HG03196 (cell line): ENCODE results near the gene NLRC5.

ENCODE experiments used
- ATAC-seq: cut with Tn5 transposase; IDR thresholded peaks from one replicate; pipeline ENCODE4 v1.9.1; 2021; ENCODE audit not compliant: unreplicated experiment

NLRC5 gene

DNA sequence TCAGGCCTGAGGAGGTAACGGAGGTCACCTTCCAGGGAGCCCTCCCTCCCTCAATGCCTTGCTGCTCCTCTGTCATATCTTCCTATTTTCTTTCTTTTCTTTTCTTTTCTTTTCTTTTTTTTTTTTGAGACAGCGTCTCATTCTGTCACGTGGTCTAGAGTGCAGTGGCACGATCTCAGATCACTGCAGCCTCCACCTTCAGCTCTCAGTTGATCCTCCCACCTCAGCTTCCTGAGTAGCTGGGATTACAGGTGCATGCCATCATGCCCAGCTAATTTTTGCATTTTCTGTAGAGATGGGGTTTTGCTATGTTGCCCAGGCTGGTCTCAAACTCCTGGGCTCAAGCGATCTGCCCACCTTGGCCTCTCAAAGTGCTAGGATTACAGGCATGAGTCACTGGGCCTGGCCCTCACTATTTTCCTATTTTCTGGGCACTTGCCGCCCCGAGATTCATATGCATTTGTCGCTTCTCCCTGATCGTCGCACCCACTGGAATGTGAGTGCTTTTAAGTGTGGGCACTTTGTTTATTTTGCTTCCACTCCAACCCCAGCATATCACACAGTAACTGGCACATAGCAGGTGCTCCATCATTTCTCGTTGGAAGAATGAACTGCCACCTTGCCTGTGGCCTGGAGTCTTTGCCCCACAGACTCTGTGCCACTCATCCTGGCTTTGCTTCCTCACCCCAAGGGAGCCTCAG, 134.8 kb downstream of the NLRC5 start:
- ATAC-seq: no peak

DNA sequence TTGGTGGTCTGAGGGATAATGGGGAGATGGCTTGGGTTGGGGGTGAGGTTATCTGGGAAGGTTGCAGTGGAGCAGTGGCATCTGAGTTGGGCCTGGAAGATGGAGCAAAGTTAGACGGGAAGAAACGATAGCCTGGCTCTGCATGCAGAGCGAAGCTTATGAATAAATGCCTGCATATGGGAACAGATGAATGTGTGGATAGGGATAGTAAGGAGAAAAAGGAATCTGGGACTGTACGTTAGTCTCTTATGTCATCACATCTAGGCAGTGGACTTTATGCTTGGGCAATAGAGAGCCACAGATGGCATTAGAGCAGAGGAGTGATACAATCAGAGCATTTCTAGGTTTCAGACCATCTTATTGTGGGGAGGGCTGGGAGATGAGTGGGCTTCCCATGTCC, 136.0 kb downstream of the NLRC5 start:
- ATAC-seq: no peak

DNA sequence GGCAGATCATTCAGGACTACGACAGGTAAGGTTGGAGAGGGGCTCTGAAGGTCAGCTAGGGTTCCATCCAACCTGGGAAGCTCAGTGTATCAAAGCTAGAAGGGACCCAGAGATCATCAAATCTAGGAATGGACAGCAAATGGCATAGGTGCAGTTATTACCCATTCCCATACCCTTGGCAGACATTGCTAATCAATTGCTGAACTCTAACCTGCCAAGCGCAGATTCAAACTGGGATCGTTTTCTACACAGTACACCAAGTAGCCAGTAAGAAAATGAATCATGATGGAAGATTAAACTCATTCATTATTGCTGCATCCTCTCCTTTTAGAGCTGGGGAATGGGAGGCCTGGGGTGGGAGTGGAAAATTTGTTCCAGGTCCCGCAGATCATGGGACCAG, 136.6 kb downstream of the NLRC5 start:
- no peak for ATAC-seq

DNA sequence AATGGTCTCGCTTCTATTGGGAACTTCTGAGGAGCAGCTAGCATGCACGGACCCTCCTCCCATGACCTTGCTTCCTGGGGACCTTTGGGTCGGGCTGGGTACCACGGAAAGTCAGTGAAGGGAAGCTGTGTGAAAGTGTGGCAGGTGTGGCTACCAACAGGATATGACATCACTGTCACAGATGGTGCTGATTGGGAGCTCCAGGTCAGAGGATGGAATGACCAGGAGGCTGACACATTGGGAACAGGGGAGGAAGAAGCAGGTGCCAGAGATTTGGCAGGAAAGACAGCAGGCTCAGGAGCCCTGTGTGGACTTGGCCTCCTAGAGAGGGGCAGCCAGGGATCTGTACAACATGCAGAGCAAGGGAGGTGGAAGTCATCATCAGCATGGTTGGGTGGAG, 137.1 kb downstream of the NLRC5 start:
- ATAC-seq: no peak

DNA sequence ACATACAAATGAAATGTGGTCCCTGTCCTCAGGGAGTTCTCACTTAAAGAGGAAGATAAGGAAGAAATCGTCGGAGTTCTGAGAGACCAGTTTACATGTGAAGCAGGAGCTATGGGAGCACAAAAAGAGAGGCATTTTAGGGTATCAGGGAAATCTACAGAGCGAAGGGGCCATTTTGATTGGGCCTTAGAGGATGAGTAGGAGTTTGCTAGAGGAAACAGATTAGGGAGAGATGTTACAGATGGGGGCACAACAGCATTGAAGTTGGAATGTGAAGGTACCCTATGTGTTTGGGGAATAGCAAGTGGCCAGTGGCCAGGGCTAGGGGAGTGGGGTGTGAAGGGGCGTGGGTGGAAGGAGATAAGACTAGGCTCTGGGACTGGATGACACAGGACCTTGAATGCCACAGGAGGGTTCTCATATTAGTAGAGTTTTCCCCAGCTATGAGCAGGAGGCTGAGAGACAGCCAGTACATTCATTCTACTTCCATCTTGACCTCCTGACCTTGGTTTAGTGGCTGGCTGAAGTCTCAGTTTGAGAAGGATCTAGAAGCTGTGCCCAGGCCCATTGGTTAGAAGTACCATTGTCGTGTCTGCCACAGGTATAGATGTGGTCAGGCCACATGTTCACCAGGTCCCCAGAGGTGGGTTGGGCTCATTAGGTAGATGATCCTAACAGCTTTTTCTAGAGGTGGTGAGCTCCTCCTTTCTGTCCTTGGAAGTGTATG, 137.8 kb downstream of the NLRC5 start:
- no peak for ATAC-seq

DNA sequence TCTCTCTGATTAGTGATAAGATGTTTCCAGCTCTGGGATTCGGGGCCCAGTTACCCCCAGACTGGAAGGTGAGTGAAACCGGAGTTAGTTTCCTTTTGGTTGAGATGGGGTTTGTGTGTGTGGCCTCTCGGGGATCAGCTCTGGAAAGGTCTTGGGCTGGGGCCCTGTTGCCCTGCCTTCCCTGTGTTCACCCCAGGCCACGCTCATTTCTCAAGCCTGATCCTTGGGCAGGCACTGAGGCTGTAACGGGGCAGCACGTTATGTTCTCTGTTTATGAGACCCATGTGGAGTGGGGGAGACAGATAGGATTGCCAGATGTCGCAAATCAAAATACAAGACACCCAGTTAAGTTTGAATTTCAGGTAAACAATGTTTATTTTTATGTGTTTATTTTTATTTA, 138.5 kb downstream of the NLRC5 start:
- no peak for ATAC-seq

DNA sequence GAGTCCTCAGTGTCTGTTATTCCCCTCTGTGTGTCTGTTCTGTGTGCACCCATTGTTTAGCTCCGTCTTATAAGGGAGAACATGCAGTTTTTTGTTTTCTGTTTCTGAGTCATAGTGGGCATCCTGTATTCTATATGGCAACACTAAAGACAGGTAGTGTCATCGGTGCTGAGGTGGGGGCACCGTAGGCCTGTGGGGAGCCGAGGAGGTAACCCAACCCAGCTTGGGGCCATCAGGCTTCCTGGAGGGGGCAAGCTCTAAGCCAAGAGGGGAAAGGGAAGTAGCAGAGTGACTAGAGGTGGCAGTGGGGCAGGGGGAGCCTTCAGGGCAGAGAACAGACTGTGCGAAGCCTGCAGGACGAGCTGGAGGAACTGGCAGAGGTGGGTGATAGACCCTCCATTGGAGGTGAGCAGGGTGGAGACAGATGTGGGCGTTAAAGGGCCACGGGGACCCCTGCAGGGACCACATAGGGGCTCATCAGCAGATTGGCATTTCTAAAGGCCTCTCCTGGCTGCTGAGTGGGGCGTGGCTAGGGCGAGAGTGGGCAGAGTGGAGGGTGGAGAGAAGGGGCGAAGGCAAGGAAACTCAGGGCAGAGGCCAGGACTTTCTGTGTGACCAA, 139.5 kb downstream of the NLRC5 start:
- no peak for ATAC-seq

DNA sequence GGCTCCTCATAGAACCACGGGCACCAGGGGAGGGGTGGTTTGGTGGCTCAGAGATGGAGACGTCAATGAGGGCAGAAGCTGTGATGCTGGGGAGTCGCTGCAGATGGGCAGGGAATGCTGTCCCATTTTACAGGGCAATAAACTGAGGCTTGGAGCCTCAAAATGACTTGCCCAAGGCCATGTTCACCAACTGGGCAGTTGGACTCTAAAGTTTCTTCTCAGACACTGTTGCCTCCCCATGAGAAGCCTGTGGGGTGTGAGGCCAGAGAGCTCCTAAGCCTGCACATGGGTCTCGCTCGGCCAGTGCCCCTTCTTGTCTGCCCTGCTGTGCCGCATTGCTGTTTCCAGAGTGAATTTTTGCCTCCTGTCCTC, 141.6 kb downstream of the NLRC5 start:
- ATAC-seq: no peak

DNA sequence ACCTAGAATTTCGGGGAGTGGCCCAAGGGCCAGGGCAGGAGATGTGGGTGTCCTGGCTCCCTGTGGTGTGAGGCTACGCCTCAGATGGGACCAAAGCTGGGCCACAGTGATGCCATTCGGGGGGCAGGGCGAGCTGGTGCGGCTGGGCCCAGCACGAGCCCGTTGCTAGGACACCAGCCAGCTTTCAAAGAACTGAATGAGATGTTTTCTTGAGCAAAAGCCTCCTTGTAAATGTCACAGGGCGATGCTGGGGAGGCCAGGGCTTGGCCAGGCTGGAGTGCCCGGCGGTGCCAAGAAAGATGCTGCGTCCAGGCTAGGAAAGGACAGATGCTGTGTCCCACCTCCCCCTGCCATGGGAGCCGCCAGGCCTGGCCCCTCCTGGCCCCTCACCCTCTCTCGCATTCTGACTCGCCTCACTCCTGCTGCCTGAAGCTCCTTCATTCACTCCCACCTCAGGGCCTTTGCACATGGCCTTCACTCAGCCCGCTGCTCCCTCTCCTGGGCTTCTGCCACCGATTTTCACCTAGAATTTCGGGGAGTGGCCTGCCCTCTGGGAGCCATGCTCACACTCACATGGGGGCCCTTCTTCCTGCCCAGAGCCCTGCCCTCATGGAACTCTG, 142.1 kb downstream of the NLRC5 start:
- ATAC-seq: no peak

DNA sequence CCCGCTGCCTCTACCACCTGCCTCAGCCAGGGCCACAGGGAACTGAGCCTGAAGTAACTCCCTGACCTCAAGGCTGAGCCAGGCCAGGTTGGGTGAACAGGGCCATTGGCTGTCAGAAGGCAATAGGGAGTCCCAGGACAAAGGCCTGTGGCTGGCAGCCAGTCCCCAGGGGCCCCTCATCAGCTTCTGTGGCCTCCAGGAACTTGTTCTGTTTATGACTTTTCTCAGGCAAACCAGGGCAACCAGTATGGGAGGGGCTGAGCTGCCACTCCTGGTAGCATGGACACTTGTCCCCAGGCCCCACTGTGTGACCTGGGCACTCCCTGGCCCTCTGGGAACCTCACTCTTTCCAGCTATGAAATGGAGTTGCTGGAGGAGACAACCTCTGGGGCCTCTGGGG, 143.1 kb downstream of the NLRC5 start:
- ATAC-seq: no peak

DNA sequence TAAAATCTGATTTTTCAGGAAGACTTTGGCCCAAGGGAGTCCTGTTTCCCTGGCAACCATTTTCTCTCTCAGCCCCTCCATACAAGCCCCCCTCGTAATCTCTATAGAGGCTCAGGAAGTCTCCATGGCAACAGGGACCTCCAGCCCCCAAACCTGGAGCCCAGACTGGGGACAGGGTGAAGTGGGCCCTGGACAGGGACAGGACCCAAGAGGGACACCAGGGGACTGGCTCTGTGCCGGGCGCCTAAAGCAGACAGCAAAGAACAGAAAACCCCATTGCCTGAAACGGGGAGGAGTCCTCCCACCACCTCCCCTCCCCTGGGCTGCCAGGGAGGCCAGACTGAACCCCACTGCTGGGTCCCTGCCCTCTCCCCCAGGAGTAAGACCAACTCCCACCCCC, 143.7 kb downstream of the NLRC5 start:
- ATAC-seq: no peak
